ENCODE data around the gene CCL15. TPM values are rescaled to one million over a fixed set of nuclear protein-coding genes. Genes with fewer than 3 reads are reported as not detected.

CCL15 gene
- total and polyA plus RNA-seq, 2 of the 13 experiments (the other 11 are each of a cell fraction or from before 2014, with no cell fraction given), result 29.2 to 45.9 TPM

- TF ChIP-seq ARID4A (CRISPR knock-in tag; IDR thresholded peaks at IDR 0.05; ENCODE audit: borderline replicate concordance) (no peak; the same call in 1 of the 2 replicates), CTCF (CRISPR knock-in tag; IDR thresholded peaks at IDR 0.05) (peak; percentile 87), NCOA2 (CRISPR knock-in tag; IDR thresholded peaks at IDR 0.05) (peak; percentile 47; the same call in 1 of the 2 replicates), ZNF367 (CRISPR knock-in tag; IDR thresholded peaks at IDR 0.05; ENCODE audit: borderline replicate concordance) (no peak), ZNF644 (CRISPR knock-in tag; IDR thresholded peaks at IDR 0.05; ENCODE audit: low read depth) (0 out of 2 replicates have a peak, but pooled peaks have one; percentile 36), HMG20B (CRISPR knock-in tag; conservative IDR thresholded peaks at IDR 0.05) (no peak; the same call in 1 of the 2 replicates), ZNF775 (CRISPR knock-in tag; IDR thresholded peaks at IDR 0.05; ENCODE audit: borderline replicate concordance) (no peak), SNAPC4 (CRISPR knock-in tag; IDR thresholded peaks at IDR 0.05) (peak; percentile 66; the same call in 1 of the 2 replicates), YEATS2 (CRISPR knock-in tag; IDR thresholded peaks at IDR 0.05; ENCODE audit: borderline replicate concordance) (peak; percentile 13; the same call in 1 of the 2 replicates), NR1H2 (CRISPR knock-in tag; IDR thresholded peaks at IDR 0.05; ENCODE audit: borderline replicate concordance, low read depth) (no peak), ZBTB25 (CRISPR knock-in tag; IDR thresholded peaks at IDR 0.05) (peak; percentile 56; the same call in 1 of the 2 replicates), RORA (CRISPR knock-in tag; IDR thresholded peaks at IDR 0.05) (no peak), CBX5 (CRISPR knock-in tag; IDR thresholded peaks at IDR 0.05; ENCODE audit: borderline replicate concordance) (peak; percentile 70; the same call in 1 of the 2 replicates), ZSCAN9 (CRISPR knock-in tag; IDR thresholded peaks at IDR 0.05; ENCODE audit: borderline replicate concordance) (0 out of 2 replicates have a peak, but pooled peaks have one; percentile 39), ELF3 (CRISPR knock-in tag; IDR thresholded peaks at IDR 0.05) (peak; percentile 59)
These were observed 19.4 kb downstream of the CCL15 start (continued) for GRCh38 chr17:35981908-35982330.
